NB4 (cell line): Measurements from ENCODE around the gene RBPMS2.

ENCODE experiments used
- DNase-seq: peaks from one replicate; pipeline ENCODE4 v3.0.0; 2010; ENCODE audit warnings: low read depth
- H3K4me3 ChIP-seq: one replicate; pipeline ENCODE4 v1.5.1; 2011; ENCODE audit warnings: mild to moderate bottlenecking, low read depth, low read length, moderate library complexity
- MYC ChIP-seq: IDR thresholded peaks from 2 replicates; pipeline ENCODE4 v1.6.1; 2011; ENCODE audit warnings: low read depth, low read length
- POLR2A ChIP-seq: IDR thresholded peaks from 2 replicates; pipeline ENCODE4 v1.6.1; 2011; ENCODE audit warnings: mild to moderate bottlenecking; ENCODE audit not compliant: insufficient read length; ENCODE audit errors: extremely low read depth
- TF ChIP-seq, protein P1 (sequence below): IDR thresholded peaks from 2 replicates; pipeline ENCODE4 v1.6.1; 2011; ENCODE audit warnings: low read depth, low read length
- TF ChIP-seq, protein P2 (sequence below): IDR thresholded peaks from one replicate; pipeline ENCODE4 v1.5.1; 2012; ENCODE audit warnings: low read depth, low read length

Gene RBPMS2

DNA sequence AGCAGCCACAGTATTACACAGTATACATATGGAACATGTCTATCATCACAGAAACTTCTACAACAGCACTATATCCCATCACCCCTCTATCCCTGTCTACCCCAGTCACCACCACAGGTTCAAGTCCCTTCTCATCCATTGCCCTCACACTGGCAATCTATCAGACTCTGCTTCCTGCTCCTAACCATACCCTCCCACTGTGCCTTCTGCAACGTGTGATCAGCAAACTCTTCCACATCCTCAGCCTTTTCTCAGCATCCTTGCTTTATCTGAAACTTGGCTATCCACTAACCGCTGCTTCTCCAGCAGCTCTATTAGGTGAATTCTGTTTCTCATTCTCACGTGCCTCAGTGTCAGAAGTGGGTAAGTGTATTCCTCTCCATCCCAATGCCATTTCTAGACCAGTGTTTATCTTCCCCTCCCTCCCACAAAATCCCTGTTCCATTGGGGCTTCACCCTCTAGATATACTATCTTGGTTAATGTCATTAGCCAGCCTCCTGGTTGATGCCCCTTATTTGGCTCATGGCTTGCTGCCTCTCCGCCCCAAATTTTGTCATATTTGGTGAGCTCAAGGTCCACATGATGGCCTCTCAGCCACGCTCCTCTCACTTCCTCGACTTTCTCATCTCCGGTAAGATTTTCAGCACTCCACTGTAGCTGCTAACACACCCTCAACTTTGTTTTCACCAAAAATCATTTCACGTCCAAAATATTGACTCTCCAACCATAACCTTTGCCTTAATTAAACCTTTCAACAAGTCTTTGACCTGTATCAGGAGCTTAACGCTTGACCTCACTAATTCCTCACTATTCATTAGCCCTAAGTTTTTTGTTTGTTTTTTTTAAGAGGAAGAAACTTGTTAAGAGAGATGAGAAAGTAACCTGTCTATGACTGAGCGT is 69.1 kb downstream of the RBPMS2 start:
- H3K4me3 ChIP-seq = no peak overlapping the region
- TF ChIP-seq MYC = no peak
- TF ChIP-seq, protein P1, sequence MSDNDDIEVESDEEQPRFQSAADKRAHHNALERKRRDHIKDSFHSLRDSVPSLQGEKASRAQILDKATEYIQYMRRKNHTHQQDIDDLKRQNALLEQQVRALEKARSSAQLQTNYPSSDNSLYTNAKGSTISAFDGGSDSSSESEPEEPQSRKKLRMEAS = no peak
- TF ChIP-seq, protein P2, sequence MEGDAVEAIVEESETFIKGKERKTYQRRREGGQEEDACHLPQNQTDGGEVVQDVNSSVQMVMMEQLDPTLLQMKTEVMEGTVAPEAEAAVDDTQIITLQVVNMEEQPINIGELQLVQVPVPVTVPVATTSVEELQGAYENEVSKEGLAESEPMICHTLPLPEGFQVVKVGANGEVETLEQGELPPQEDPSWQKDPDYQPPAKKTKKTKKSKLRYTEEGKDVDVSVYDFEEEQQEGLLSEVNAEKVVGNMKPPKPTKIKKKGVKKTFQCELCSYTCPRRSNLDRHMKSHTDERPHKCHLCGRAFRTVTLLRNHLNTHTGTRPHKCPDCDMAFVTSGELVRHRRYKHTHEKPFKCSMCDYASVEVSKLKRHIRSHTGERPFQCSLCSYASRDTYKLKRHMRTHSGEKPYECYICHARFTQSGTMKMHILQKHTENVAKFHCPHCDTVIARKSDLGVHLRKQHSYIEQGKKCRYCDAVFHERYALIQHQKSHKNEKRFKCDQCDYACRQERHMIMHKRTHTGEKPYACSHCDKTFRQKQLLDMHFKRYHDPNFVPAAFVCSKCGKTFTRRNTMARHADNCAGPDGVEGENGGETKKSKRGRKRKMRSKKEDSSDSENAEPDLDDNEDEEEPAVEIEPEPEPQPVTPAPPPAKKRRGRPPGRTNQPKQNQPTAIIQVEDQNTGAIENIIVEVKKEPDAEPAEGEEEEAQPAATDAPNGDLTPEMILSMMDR = no peak
- no peak for TF ChIP-seq POLR2A
- no peak for DNase-seq

DNA sequence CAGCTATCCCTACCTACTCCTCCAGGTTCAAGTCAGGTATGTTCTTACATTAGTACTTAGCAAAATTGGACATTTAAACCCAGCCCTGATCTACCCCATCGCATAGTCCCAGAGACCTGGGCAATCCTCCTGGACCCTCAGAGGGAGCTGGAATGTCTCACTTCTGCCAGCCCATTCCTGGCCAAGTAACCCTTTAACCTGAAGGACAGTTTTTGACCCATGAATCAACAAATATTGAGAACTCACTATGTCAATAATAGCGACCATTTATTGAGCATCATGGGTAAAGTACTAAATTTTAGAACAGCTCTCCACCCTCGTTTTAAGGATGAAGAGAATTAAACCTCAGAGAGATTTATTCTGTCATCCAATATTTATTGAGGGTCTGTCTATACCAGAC is 70.4 kb downstream of the RBPMS2 start:
- no peak overlapping the region for H3K4me3 ChIP-seq
- TF ChIP-seq MYC = no peak
- no peak for TF ChIP-seq POLR2A
- TF ChIP-seq, protein P1 = no peak
- TF ChIP-seq, protein P2 = no peak
- no peak for DNase-seq

DNA sequence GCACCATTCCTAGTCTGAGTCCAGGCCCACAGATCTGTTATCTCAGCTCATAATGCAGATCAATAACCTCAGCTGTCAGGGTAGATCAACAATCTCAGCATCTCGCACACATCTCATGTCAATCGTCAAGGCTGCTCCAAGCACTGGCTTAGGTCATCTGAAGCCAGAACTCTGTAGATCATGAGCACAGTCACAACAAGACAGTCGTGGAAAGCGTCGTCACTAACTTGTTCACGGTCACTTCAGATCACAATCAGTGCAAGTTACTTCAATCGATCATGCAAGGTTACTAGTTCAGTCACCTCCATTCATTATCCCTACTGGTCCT is 71.8 kb downstream of the RBPMS2 start:
- peak overlapping the region; percentile 66 for H3K4me3 ChIP-seq
- no peak for DNase-seq
- TF ChIP-seq, protein P1 = no peak
- TF ChIP-seq MYC (no peak), POLR2A (no peak)
- TF ChIP-seq, protein P2 = no peak

DNA sequence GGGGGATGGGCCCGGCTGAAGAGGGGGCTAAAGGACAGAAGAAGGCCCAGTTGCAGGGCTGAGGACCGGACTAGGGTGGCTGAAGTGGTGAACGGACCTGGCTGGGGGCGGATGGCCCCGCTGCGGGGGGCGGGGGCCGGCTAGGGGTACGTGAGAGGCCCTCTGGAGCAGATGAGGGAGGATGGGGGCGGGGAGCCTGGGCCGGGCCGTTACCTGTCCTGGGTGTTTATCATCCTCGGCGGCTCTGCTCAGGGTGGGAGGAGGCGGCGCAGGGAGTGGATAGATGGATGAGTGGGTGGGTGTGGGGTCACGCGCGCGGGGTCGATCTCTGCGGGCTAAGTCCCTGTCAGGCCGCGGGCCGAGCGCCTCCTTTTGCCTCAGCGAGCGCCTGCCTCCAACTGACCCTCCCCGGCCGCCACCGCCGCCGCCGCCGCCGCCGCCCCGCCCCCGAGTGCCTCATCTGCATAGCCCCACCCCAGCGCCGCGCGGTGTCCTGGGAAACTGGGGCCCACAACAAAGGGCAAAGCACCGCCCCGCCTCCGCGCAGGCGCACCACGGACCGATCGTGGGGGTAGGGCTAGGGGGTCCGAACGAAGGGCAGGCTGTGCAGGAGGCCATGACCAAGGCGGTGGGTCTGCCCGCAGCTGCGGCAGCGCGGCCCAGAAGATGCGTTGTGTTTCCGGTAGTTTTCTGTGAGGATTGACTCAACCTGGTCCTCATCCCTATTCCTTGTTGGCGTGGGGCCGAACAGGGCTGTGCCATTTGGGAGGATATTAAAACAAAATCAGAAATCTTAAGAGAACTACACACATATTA is 72.4 kb downstream of the RBPMS2 start:
- DNase-seq = peak; percentile 93
- H3K4me3 ChIP-seq = peak overlapping the region; percentile 71
- TF ChIP-seq POLR2A (peak; percentile 86), MYC (no peak; the same call in 1 of the 2 replicates)
- TF ChIP-seq, protein P1 = 0 out of 2 replicates have a peak, but pooled peaks have one; percentile 8
- TF ChIP-seq, protein P2 = no peak

DNA sequence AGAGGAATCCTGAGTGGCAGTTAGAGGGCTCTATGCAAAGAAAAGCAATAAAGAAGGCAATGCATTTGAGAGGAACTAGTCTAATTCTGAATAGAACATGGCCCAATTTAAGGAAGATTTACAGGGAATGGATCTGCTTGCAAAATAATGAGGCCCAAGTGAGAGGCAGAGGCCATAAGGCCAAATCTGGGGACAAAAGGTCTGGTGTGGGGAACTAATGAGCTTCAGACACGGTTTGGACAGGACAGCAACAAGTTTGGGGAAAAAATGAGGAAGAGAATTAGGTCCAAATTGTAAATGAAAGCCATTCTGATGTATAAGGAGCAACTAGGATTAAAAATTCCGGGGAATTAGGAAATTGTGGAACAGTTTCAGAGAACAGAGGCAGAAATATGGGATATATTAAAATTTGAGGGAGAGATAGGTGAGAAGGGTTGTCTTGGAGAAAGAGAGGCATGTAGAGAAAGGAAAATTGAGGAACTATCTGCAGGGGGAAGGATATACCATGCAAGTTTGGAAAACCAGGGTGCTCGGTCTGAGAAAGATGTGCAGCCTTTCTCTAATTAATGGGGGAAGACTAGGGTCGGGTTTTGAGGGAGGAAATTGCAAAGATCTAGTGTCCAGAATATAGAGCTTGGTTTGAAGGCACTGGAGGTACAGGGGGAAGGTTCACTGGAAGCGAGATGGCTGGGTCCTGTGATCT is 73.8 kb downstream of the RBPMS2 start:
- TF ChIP-seq POLR2A (no peak), MYC (no peak)
- TF ChIP-seq, protein P2 = no peak
- TF ChIP-seq, protein P1 = no peak
- peak overlapping the region; percentile 71 for H3K4me3 ChIP-seq
- DNase-seq = no peak
